Measurements from ENCODE around the gene MAG.

MAG gene, protein sequence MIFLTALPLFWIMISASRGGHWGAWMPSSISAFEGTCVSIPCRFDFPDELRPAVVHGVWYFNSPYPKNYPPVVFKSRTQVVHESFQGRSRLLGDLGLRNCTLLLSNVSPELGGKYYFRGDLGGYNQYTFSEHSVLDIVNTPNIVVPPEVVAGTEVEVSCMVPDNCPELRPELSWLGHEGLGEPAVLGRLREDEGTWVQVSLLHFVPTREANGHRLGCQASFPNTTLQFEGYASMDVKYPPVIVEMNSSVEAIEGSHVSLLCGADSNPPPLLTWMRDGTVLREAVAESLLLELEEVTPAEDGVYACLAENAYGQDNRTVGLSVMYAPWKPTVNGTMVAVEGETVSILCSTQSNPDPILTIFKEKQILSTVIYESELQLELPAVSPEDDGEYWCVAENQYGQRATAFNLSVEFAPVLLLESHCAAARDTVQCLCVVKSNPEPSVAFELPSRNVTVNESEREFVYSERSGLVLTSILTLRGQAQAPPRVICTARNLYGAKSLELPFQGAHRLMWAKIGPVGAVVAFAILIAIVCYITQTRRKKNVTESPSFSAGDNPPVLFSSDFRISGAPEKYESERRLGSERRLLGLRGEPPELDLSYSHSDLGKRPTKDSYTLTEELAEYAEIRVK

DNA sequence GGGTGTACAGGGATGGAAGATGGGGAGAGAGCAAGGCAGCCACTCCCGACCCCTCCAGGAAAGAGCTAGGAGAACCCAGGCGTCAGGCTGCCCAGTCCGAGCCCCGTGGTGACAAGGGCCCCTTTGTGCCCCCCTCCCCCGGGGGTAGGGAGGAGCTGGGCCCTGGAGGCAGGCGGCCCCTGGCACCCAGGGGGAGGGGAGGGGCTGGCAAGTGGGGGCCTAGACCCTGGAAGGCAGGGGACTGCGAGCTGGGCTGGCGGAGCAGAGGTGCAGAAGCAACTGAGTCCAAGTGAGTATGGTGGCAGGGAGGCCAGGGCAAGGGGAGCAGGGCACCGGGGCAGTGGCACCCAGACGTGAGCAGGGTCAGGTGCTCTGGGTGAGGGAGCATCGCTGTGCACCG lies at the start of gene MAG:
MAG (plus strand) TSS at position 246 of the 400 bp plus-strand sequence. CDS start 3,248 bp downstream, outside the sequence.
- no peak for DNase-seq (ENCODE audit: low read depth in 1 of 2, low spot score in 1 of 2)
- in situ Hi-C loops (cut with HindIII; ENCODE audit: low pct_unique_long_range_greater_than_20kb, low sequenced_read_pairs), result no loop called here
- TF ChIP-seq JUND (IDR thresholded peaks at IDR 0.05; ENCODE audit: low read depth), result no peak

DNA sequence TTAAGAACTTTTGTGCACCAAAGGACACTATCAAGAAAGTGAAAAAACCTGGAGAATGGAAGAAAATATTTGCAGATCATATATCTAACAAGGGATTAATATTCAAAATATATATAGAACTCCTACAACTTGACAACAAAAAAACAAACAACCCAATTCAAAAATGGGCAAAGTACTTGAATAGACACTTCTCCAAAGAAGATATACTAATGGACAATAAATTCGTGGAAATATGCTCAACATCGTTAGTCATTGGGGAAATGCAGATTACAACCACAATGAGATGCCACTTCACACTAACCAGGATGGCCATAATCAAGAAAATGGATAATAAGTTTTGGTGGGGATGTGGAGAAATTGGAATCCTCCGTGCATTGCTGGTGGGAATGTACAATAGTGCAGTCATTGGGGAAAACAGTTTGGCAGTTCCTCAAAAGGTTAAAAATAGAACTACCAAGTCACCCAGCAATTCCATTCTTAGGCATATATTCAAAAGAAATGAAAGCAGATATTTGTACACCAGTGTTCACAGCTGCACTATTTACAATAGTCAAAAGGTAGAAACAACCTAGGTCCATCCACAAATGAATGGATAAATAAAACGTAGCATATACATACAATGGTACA lies 45.4 kb upstream of the MAG start:
- no peak for DNase-seq (ENCODE audit: low read depth in 1 of 2, low spot score in 1 of 2)
- in situ Hi-C loops (cut with HindIII; ENCODE audit: low pct_unique_long_range_greater_than_20kb, low sequenced_read_pairs), result no loop called here
- TF ChIP-seq JUND (IDR thresholded peaks at IDR 0.05; ENCODE audit: low read depth), result no peak

DNA sequence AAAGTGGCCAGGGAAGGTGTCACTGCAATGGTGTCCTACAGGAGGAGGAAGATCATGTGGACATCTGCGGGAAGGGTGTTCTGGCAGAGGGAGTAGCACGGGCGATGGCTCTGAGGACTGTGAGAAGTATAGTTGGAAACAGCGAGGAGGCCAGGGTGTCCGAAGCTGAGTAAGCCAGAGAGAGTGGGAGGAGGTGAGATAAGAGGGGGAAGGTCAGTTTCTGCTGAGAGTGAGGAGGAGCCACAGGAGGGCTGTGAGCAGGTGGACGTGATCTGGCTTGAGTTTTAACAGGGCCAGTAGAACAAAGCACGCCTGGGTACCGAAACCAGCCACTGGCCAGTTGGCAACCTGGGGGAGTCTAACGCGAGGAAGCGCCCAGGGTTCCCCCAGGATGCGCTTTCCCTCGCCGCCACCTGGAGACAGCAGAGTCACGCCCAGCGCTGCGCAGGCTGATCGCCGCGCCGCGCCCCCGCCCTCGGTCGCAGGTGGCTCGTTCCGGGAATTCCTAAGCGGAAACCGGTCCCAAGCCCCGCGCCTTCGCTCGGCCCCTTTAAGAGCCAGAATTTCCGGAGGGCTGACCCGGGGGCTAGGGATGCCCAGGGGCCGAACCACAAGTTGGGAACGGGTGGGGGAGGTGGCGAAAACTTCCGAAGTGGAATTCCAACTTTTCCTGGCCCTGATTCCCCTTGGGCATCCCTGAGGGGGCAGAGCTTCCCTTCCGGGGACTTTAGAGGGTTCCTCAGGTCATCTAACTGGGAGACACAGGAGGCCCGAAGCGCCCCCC lies 44.2 kb upstream of the MAG start:
- TF ChIP-seq JUND (IDR thresholded peaks at IDR 0.05; ENCODE audit: low read depth), result no peak
- DNase-seq (ENCODE audit: low read depth in 1 of 2, low spot score in 1 of 2), result peak; percentile 59 to 95
- in situ Hi-C loops (cut with HindIII; ENCODE audit: low pct_unique_long_range_greater_than_20kb, low sequenced_read_pairs), result no loop called here

DNA sequence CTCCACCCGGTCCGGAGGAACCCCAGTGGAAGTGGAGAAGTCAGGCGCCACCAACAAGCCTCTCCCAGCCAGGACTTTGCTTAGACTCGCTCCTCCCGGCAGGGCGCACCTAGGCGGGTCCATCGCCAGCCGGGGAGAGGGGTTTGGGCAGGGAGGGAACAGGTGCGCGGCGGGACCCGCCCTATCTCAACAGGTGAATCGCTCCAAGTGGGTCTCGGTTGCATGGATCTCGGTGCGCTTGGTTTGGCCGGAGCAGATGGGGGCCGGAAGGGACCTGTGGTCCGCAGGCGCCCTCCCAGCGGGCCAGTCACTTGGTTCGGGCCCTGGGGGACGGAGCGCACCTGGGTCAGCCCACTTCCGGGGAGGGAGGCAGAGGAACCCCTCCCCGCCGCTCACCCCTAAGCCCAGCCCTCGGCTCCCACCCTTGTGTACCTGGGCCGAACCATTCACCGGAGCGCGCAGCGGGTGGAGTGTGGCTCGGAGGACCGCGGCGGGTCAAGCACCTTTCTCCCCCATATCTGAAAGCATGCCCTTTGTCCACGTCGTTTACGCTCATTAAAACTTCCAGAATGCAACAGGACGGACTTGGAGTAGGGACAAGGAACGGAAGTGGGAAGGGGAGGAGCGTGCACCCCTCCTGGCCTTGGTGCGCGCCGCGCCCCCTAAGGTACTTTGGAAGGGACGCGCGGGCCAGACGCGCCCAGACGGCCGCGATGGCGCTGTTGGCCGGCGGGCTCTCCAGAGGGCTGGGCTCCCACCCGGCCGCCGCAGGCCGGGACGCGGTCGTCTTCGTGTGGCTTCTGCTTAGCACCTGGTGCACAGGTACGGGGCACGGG lies 43.4 kb upstream of the MAG start, which contains the start of gene LSR:
LSR (plus strand) TSS at position 693 of the 836 bp plus-strand sequence; CDS start at position 714, 21 bp downstream.
- in situ Hi-C loops (cut with HindIII; ENCODE audit: low pct_unique_long_range_greater_than_20kb, low sequenced_read_pairs), result no loop called here
- peak; percentile 61; the same call in 1 of the 2 replicates for TF ChIP-seq JUND (IDR thresholded peaks at IDR 0.05; ENCODE audit: low read depth)
- DNase-seq (ENCODE audit: low read depth in 1 of 2, low spot score in 1 of 2), result peak; percentile 91 to 97

DNA sequence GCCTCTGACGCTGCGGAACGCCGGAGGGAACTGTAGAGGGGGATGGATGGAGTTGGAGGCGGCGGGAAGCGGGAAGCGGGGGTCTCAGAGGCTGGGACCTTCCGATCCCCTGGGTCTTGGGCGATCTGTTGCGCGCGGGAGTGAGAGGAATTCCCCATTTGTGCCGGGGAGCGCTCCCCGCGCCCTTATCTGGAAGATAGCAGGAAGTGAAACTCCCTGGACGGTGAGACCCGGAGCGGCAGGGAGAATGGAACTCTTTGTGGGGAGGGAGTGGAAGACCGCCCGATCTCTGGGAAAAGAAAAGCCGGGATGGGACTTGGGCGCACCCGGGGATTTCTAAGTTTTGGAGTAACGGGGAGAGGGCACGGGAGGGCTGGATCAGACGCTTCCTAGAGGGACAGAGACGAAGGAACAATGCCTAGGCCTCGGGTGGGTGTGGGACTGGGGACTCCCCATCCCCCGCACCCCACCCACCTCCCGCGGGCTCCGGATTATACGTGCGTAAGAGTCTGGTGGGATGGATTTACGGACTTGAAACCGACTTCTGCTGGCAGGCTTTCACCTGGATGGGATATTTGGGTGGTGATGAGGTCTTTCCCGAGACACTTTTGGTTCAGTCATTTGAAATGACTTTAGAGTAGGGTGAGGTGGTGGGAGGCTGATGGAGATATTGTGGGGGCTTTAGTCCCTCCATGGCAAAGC lies 42.7 kb upstream of the MAG start:
- no peak for TF ChIP-seq JUND (IDR thresholded peaks at IDR 0.05; ENCODE audit: low read depth)
- in situ Hi-C loops (cut with HindIII; ENCODE audit: low pct_unique_long_range_greater_than_20kb, low sequenced_read_pairs), result no loop called here
- DNase-seq (ENCODE audit: low read depth in 1 of 2, low spot score in 1 of 2), result no peak

DNA sequence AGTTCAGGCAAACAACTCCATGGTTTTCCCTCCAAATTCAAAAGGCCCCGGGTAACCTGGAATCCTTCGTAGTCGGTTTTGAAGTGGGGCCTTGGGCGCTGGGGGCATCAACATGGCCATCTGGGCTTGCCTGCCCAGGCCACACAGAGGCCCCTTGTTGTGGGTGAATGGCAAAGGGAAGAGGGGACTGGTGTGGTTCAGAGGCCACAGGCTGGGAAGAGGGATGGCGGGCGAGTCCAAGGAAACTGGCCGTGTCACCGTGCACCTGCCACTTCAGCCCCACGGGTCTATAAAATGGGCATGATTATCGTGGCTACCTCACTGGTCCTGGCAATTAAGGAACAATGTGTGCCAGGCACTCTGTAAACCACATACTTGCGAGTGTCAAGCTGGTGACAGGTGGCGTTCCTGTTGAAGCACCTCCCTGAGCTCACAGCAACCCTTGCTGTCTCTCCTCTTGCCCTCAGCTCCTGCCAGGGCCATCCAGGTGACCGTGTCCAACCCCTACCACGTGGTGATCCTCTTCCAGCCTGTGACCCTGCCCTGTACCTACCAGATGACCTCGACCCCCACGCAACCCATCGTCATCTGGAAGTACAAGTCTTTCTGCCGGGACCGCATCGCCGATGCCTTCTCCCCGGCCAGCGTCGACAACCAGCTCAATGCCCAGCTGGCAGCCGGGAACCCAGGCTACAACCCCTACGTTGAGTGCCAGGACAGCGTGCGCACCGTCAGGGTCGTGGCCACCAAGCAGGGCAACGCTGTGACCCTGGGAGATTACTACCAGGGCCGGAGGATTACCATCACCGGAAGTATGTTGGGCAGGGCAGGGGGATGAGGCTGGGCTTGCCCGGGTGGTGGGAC lies 41.9 kb upstream of the MAG start:
- in situ Hi-C loops (cut with HindIII; ENCODE audit: low pct_unique_long_range_greater_than_20kb, low sequenced_read_pairs), result no loop called here
- no peak for DNase-seq (ENCODE audit: low read depth in 1 of 2, low spot score in 1 of 2)
- TF ChIP-seq JUND (IDR thresholded peaks at IDR 0.05; ENCODE audit: low read depth), result no peak

DNA sequence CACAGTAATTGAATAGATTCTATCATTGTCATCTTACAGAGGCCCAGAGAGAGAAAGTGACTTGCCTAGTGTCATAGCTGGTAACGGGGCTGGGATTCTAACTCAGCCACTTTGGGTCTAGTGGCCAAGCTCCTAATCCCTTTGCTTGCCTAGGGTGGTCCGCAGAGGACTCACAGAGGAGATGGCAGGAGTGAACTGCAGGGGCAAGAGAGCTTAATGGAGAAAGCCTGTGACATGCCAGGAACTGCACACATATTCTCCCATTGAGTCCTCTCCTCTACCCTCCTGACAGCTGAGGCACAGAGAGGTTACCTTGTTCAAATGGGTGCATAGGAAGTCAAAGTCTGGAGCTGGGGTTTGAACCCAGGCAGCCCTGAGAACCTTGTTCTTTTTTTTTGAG lies 40.5 kb upstream of the MAG start:
- in situ Hi-C loops (cut with HindIII; ENCODE audit: low pct_unique_long_range_greater_than_20kb, low sequenced_read_pairs), result no loop called here
- no peak for DNase-seq (ENCODE audit: low read depth in 1 of 2, low spot score in 1 of 2)
- no peak for TF ChIP-seq JUND (IDR thresholded peaks at IDR 0.05; ENCODE audit: low read depth)

DNA sequence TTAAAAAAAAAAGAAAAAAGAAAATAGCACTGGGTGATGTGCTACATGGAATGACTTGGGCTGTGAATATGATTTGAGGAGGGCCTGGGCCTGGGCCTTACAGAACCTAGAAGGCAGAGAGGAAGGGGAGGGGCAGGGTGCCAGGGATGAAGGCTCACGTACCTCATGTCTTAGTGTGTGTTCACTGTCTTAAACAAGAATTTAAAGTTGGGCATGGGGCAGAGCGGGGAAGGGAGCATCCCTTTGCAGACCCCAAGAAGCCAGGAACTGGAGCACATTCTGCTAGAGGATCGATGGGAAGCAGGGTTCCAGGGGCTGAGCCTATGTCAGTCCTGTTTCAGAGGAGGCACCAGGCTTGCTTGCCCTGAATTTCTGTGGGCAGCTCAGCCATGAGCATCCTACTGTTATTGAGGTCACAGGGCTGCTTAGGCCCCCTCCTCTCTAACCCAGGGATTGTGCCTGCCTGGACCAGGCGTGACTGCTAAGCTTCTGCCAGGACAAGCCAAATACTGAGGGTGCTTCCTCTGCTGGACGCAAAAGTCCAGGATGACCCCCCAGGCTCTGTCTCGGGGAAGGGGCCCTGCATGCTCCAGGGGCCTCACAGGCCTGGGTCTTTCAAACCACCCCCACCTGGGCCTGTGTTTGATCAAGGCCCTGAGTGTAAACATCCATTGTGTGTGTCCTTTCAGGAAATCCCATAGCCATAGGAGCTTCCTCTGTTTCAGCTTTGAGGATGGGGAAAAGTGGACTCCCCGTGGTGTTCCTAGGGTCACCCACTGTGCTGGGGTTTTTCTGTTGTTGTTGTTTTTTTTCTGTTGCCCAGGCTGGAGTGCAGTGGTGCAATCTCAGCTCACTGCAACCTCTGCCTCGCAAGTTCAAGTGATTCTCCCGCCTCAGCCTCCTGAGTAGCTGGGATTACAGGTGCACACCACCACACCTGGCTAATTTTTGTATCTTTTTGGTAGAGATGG lies 38.4 kb upstream of the MAG start:
- TF ChIP-seq JUND (IDR thresholded peaks at IDR 0.05; ENCODE audit: low read depth), result no peak
- DNase-seq (ENCODE audit: low read depth in 1 of 2, low spot score in 1 of 2), result no peak
- in situ Hi-C loops (cut with HindIII; ENCODE audit: low pct_unique_long_range_greater_than_20kb, low sequenced_read_pairs), result no loop called here
